H1 (cell line): ENCODE results near the gene CSAD. TPM values are rescaled to one million over a fixed set of nuclear protein-coding genes. Genes with fewer than 3 reads are reported as not detected.
A peak's percentile ranks its signal among the peaks of the same experiment; 100 is the strongest.

Source experiments
- CTCF ChIA-PET: fragments of 300-600 bp; sonication (Branson Sonifier 250); formaldehyde crosslinking; loops from one replicate; lab custom pipeline; 2021; ENCODE audit not compliant: partially characterized antibody; lab: Charles Lee
- POLR2A ChIA-PET: fragments of 300-600 bp; sonication (Branson Sonifier 250); formaldehyde crosslinking; loops from one replicate; lab custom pipeline; 2021; ENCODE audit warnings: inconsistent platforms; ENCODE audit not compliant: partially characterized antibody; lab: Charles Lee
- DNase-seq, 2 experiments: peaks; one replicate each; pipeline versions ENCODE4 v3.0.0 to v3.0.0-alpha.2; 2010 to 2022; ENCODE audit warnings: low spot score in 2 of 2, low read depth in 1 of 2, mixed read lengths in 1 of 2
- FAIRE-seq: peaks from 2 replicates; lab custom pipeline; 2011; peaks lifted over from hg19 to GRCh38; lab: Jason Lieb, UNC
- H2AFZ ChIP-seq: 2 replicates; pipeline ENCODE4 v1.8.1; 2012; ENCODE audit warnings: low read length, inconsistent platforms
- H2AK5ac ChIP-seq: 2 replicates; pipeline ENCODE4 v1.6.1; 2013; ENCODE audit warnings: low read depth, low read length
- H2BK120ac ChIP-seq: replicated peaks from 2 replicates; pipeline ENCODE3; 2013; ENCODE audit warnings: low read depth, low read length, inconsistent platforms
- H2BK12ac ChIP-seq: 2 replicates; pipeline ENCODE4 v1.6.1; 2013; ENCODE audit warnings: low read depth, low read length
- H2BK15ac ChIP-seq: 2 replicates; pipeline ENCODE4 v1.6.1; 2013; ENCODE audit warnings: low read length
- H2BK20ac ChIP-seq: 2 replicates; pipeline ENCODE4 v1.6.1; 2013; ENCODE audit warnings: low read length
- H2BK5ac ChIP-seq: 2 replicates; pipeline ENCODE4 v1.6.1; 2013; ENCODE audit warnings: low read depth, low read length
- H3K14ac ChIP-seq: 2 replicates; pipeline ENCODE4 v1.6.1; 2013; ENCODE audit warnings: inconsistent platforms; ENCODE audit not compliant: insufficient read length
- H3K18ac ChIP-seq: 2 replicates; pipeline ENCODE4 v1.6.1; 2013; ENCODE audit warnings: low read length; ENCODE audit errors: extremely low read depth
- H3K23ac ChIP-seq: 2 replicates; pipeline ENCODE4 v1.6.1; 2013; ENCODE audit warnings: inconsistent platforms; ENCODE audit not compliant: insufficient read length
- H3K23me2 ChIP-seq: 2 replicates; pipeline ENCODE4 v1.6.1; 2013; ENCODE audit warnings: low read depth, low read length
- H3K27ac ChIP-seq: 2 replicates; pipeline ENCODE4 v1.6.1; 2011; ENCODE audit warnings: low read depth, low read length, inconsistent platforms
- H3K27me3 ChIP-seq, 4 experiments: replicated peaks in 1 of 4; 1 replicate in 1 of 4; 2 replicates in 3 of 4; pipeline versions ENCODE4 v1.6.1 to v1.8.1; 2011 to 2013; ENCODE audit warnings: low read length in 3 of 4, mild to moderate bottlenecking in 3 of 4, inconsistent platforms in 2 of 4, mixed read lengths in 2 of 4, moderate library complexity in 1 of 4; ENCODE audit not compliant: control insufficient read depth in 3 of 4, insufficient read depth in 3 of 4; ENCODE audit errors: extremely low read depth in 1 of 4
- H3K36me3 ChIP-seq, 4 experiments: 2 replicates each; pipeline versions ENCODE4 v1.6.1 to v1.8.1; 2011 to 2013; ENCODE audit warnings: mild to moderate bottlenecking in 4 of 4, low read length in 3 of 4, moderate library complexity in 2 of 4, control low read depth in 1 of 4, inconsistent platforms in 1 of 4; ENCODE audit not compliant: insufficient read depth in 4 of 4, control insufficient read depth in 2 of 4
- H3K4ac ChIP-seq: replicated peaks from 2 replicates; pipeline ENCODE3; 2013; ENCODE audit warnings: low read length, low read depth, mixed read lengths, inconsistent platforms; ENCODE audit not compliant: insufficient read length
- H3K4me1 ChIP-seq, 4 experiments: replicated peaks in 1 of 4; 1 replicate in 1 of 4; 2 replicates in 3 of 4; pipeline versions ENCODE4 v1.6.1 to v1.8.1; 2011 to 2013; ENCODE audit warnings: low read length in 3 of 4, inconsistent platforms in 2 of 4, mixed read lengths in 1 of 4; ENCODE audit not compliant: insufficient read depth in 4 of 4, control insufficient read depth in 3 of 4
- H3K4me2 ChIP-seq, 2 experiments: 2 replicates each; pipeline versions ENCODE4 v1.6.1 to v1.8.1; 2011 to 2013; ENCODE audit warnings: low read depth in 2 of 2, low read length in 2 of 2, control low read depth in 1 of 2, inconsistent platforms in 1 of 2, mild to moderate bottlenecking in 1 of 2; ENCODE audit not compliant: insufficient read depth in 1 of 2
- H3K4me3 ChIP-seq, 4 experiments: fragments of 200-600, 300-600 bp in 1 of 4; sonication (generic), shearing (Covaris generic), sonication (Bioruptor Twin) in 1 of 4; 2 replicates each; pipeline versions ENCODE4 v1.5.1 to v1.8.1; 2011 to 2016; ENCODE audit warnings: low read length in 4 of 4, low read depth in 3 of 4, control low read depth in 2 of 4, inconsistent platforms in 2 of 4, mild to moderate bottlenecking in 2 of 4, mixed read lengths in 1 of 4, moderate library complexity in 1 of 4; ENCODE audit not compliant: insufficient read depth in 2 of 4; ENCODE audit errors: extremely low read depth in 1 of 4
- H3K56ac ChIP-seq: replicated peaks from 2 replicates; pipeline ENCODE3; 2013; ENCODE audit warnings: low read depth, mild to moderate bottlenecking, mixed read lengths, low read length, inconsistent platforms; ENCODE audit not compliant: insufficient read length
- H3K79me1 ChIP-seq: 2 replicates; pipeline ENCODE4 v1.6.1; 2013; ENCODE audit warnings: low read depth, low read length, control low read depth
- H3K79me2 ChIP-seq, 2 experiments: 2 replicates each; pipeline versions ENCODE4 v1.6.1 to v1.8.1; 2012 to 2013; ENCODE audit warnings: low read length in 2 of 2, mild to moderate bottlenecking in 2 of 2, inconsistent platforms in 1 of 2; ENCODE audit not compliant: insufficient read depth in 2 of 2, control insufficient read depth in 1 of 2
- H3K9ac ChIP-seq, 4 experiments: replicated peaks in 1 of 4; 1 replicate in 1 of 4; 2 replicates in 3 of 4; pipeline versions ENCODE4 v1.6.1 to v1.8.1; 2011 to 2013; ENCODE audit warnings: low read depth in 3 of 4, low read length in 3 of 4, control low read depth in 2 of 4, mild to moderate bottlenecking in 2 of 4, moderate library complexity in 2 of 4, inconsistent platforms in 1 of 4; ENCODE audit errors: extremely low read depth in 1 of 4
- H3K9me3 ChIP-seq, 2 experiments: 2 replicates each; pipeline versions ENCODE4 v1.6.1 to v1.8.1; 2012 to 2013; ENCODE audit warnings: mild to moderate bottlenecking in 2 of 2, moderate library complexity in 2 of 2, control low read depth in 1 of 2, inconsistent platforms in 1 of 2, low read depth in 1 of 2, low read length in 1 of 2, mixed read lengths in 1 of 2; ENCODE audit not compliant: insufficient read depth in 2 of 2
- H4K20me1 ChIP-seq, 2 experiments: replicated peaks in 1 of 2; 2 replicates each; pipeline versions ENCODE3 to v1.8.1; 2011 to 2013; ENCODE audit warnings: inconsistent platforms in 2 of 2, low read length in 2 of 2, mild to moderate bottlenecking in 1 of 2; ENCODE audit not compliant: insufficient read depth in 2 of 2, control insufficient read depth in 1 of 2
- H4K5ac ChIP-seq: 2 replicates; pipeline ENCODE4 v1.6.1; 2013; ENCODE audit warnings: low read length, low read depth, mixed read lengths, inconsistent platforms; ENCODE audit not compliant: insufficient read length
- H4K8ac ChIP-seq: 2 replicates; pipeline ENCODE4 v1.8.0; 2013; ENCODE audit warnings: mild to moderate bottlenecking, moderate library complexity, low read length, inconsistent platforms; ENCODE audit not compliant: insufficient read depth; ENCODE audit errors: extremely low read depth
- H4K91ac ChIP-seq: replicated peaks from 2 replicates; pipeline ENCODE3; 2013; ENCODE audit warnings: low read length, mixed read lengths, inconsistent platforms; ENCODE audit not compliant: insufficient read length
- BACH1 ChIP-seq: IDR thresholded peaks from 2 replicates; pipeline ENCODE4 v1.6.1; 2012; ENCODE audit warnings: low read length, improper control_type of control experiment
- SP1 ChIP-seq: IDR thresholded peaks from 2 replicates; pipeline ENCODE4 v1.6.1; 2011; ENCODE audit warnings: low read depth, low read length
- WGBS, 2 experiments: shearing (Covaris generic) in 1 of 2; methylation state at CpG; one replicate each; pipeline versions ENCODE4 v1.1.6 to v1.1.7; 2013 to 2015; ENCODE audit warnings: low lambda C conversion rate in 2 of 2, mixed read lengths in 2 of 2, inconsistent platforms in 1 of 2, low coverage in 1 of 2, missing lambda C conversion rate in 1 of 2; ENCODE audit not compliant: insufficient replicate concordance in 2 of 2, insufficient coverage in 1 of 2, insufficient read length in 1 of 2; ENCODE audit errors: extremely low coverage in 1 of 2, missing lambda C conversion rate in 1 of 2; 5-methylcytosine and 5-hydroxymethylcytosine counted together
- polyA plus RNA-seq, 7 experiments: library from polyadenylated mRNA; depleted of rRNA in 3 of 7; stranded (reverse) in 5 of 7; unstranded in 2 of 7; fragments of >200 nt in 5 of 7; fragments of 200-250 nt in 2 of 7; gene quantifications; 1 replicate in 5 of 7; 2 replicates in 1 of 7; 4 replicates in 1 of 7; pipeline versions ENCODE4 v1.2.1 to v1.2.3, GENCODE V29; 2011 to 2013; ENCODE audit warnings: missing spikeins in 2 of 7, mixed read lengths in 2 of 7
- total RNA-seq: library from RNA; stranded (reverse); fragmentation: NEBNext Ultra II Directional; extraction: Animal tissue kit (Norgen Biotek cat#: 25700); gene quantifications from 2 replicates; pipeline ENCODE4 v1.2.1, GENCODE V29; 2021

Gene CSAD
- total and polyA plus RNA-seq, 2 of the 8 experiments (the other 6 are each of a cell fraction or from before 2014, with no cell fraction given): 8.8 to 11.3 TPM

- H3K56ac ChIP-seq: peak overlapping the region; percentile 17
- peaks cover 8% of the 10 kb centered on the region for H3K23me2 ChIP-seq
- H2BK15ac ChIP-seq: no peak overlapping the region
- H3K27me3 ChIP-seq: peaks cover 7 to 40% (median 23%) of the 10 kb centered on the region in 4 experiments
- 13% methylated on average over 12 of the region's 12 CpGs; no CpG with 5 or more reads in 1 of the 2 experiments for WGBS, 2 experiments
- no peak overlapping the region for H3K14ac ChIP-seq
- peaks cover 2 to 11% (median 6%) of the 10 kb centered on the region in 4 experiments; a peak in 6 of 7 replicates for H3K4me1 ChIP-seq
- H4K91ac ChIP-seq: peak overlapping the region; percentile 80
- H4K5ac ChIP-seq: peak overlapping the region; percentile 87
- H4K8ac ChIP-seq: peak overlapping the region; percentile 83; the same call in 1 of the 2 replicates
- peaks cover 4 to 7% of the 10 kb centered on the region in 2 experiments for H4K20me1 ChIP-seq
- no peak overlapping the region for H2BK12ac ChIP-seq
- no peak overlapping the region for H2BK120ac ChIP-seq
- peaks cover 2% of the 10 kb centered on the region; the same call in 1 of the 2 replicates for H3K79me1 ChIP-seq
- DNase-seq (no peak), FAIRE-seq (no peak)
- peak overlapping the region; percentile 47; the same call in 1 of the 2 replicates for H3K27ac ChIP-seq
- no peak overlapping the region for H2BK20ac ChIP-seq
- H3K4ac ChIP-seq: no peak overlapping the region
- H3K9ac ChIP-seq: peak overlapping the region in 3 of 4 experiments; percentile 36 to 42 (median 38); a peak in 4 of 7 replicates
- no peaks in the 10 kb centered on the region for H3K9me3 ChIP-seq
- H3K4me2 ChIP-seq: peak overlapping the region; percentile 95
- no peak overlapping the region for H2AK5ac ChIP-seq
- H3K23ac ChIP-seq: no peak overlapping the region
- H3K18ac ChIP-seq: peak overlapping the region; percentile 44; the same call in 1 of the 2 replicates
- H2BK5ac ChIP-seq: peak overlapping the region; percentile 14; the same call in 1 of the 2 replicates
- POLR2A ChIA-PET: interaction anchor here (0.6 to 3.8 kb wide), 12 partner anchors 8 to 133 kb away, joined by 3 to 18 read pairs (median 4); partner anchors contain the start of gene MYG1
- H3K36me3 ChIP-seq: peaks cover 5 to 22% (median 13%) of the 10 kb centered on the region in 4 experiments; a peak in 7 of 8 replicates
- peak overlapping the region; percentile 89 for H2AFZ ChIP-seq
- CTCF ChIA-PET: interaction anchor here (0.6 to 11.1 kb wide), 8 partner anchors 12 to 295 kb away, joined by 3 to 164 read pairs (median 31); partner anchors contain the start of gene ITGB7
- peaks cover 0 to 11% of the 10 kb centered on the region in 2 experiments; a peak in 2 of 4 replicates for H3K79me2 ChIP-seq
- H3K4me3 ChIP-seq: peak overlapping the region; percentile 71 to 89 (median 83)
- 0 out of 2 replicates have a peak, but pooled peaks have one; percentile 8 for TF ChIP-seq BACH1
- no peak for TF ChIP-seq SP1
Measured at GRCh38 chr12:53179687-53180219, 972 bp downstream of the CSAD start.
